ENCODE results near the gene ZDHHC22. TPM values are rescaled to one million over a fixed set of nuclear protein-coding genes. Genes with fewer than 3 reads are reported as not detected.

Gene ZDHHC22
- total RNA-seq, 1 experiment from 2014 or later = not detected

DNA sequence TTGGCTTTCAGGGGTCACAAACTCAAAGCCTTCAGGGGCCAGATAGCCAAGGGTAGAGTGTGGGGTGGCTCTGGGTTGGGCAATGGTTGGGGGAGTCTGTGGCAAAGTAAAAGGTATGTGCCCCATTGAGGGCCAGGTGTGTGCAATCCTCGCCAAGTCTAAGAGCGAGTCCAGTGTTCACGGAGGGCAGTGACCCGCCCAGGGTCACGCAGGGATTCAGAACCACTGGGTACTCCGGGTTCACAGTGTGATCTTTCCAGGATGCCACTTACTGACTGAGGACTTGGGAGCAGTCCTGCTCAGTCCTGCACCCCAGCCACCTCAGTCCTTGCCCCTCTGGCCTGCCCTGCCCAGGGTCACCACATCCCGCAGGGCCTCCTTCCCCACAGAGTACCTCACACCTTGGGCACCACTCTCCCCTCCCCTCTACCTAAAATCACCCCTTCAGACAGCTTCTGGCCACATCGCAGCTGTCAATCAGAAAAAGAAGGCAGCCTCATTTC, 15.7 kb downstream of the ZDHHC22 start:
- POLR2A ChIA-PET (ENCODE audit: unreplicated experiment) = no interaction called here

DNA sequence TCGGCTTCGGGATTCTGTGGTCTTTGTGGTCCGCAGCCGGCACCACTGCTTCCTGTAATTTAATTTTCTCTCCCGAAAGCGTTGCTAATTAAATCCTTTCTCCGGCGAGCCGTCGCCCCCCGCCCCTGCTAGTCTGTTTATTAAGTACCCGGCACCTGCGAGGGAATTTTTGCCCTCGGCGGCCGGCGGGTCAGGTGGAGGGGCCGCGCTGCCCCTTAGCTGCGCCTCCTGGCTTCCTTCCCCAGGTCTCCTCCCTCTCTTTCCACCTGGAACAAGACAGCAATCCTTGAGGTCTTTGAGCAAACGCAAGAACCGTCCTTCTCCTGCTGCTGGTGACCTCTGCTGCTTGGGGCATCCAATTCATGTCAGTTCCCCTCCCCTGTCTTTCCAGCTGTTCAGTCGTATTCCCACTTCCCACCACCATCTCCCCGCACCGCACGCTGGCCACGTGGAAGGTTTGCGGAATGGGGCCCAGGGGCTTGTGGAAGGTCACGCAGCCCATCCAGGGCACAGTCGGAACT, 16.2 kb downstream of the ZDHHC22 start:
- no peaks in the 10 kb centered on the region for H3K79me2 ChIP-seq (ENCODE audit: low read depth)
- peak overlapping the region; percentile 63 for H3K4me2 ChIP-seq
- H4K20me1 ChIP-seq (ENCODE audit: insufficient read depth) = no peaks in the 10 kb centered on the region
- no peak overlapping the region; the same call in 1 of the 2 replicates for H3K4me3 ChIP-seq
- CTCF ChIA-PET = interaction anchor here (0.7 to 2.2 kb wide), 3 partner anchors 9 to 191 kb away, joined by 3 to 6 read pairs (median 3); no protein-coding TSS in a partner anchor
- no peaks in the 10 kb centered on the region for H3K36me3 ChIP-seq (ENCODE audit: low read depth)
- H2AFZ ChIP-seq = no peak overlapping the region
- BruUV-seq (replicated peaks) = no TSS peak
- intact Hi-C loops (cut with micrococcal nuclease; ENCODE audit: unreplicated experiment) = no loop called here
- TF ChIP-seq EZH2 (IDR thresholded peaks at IDR 0.05; ENCODE audit: low read depth) = no peak; the same call in 1 of the 2 replicates
- TF ChIP-seq, protein P1, sequence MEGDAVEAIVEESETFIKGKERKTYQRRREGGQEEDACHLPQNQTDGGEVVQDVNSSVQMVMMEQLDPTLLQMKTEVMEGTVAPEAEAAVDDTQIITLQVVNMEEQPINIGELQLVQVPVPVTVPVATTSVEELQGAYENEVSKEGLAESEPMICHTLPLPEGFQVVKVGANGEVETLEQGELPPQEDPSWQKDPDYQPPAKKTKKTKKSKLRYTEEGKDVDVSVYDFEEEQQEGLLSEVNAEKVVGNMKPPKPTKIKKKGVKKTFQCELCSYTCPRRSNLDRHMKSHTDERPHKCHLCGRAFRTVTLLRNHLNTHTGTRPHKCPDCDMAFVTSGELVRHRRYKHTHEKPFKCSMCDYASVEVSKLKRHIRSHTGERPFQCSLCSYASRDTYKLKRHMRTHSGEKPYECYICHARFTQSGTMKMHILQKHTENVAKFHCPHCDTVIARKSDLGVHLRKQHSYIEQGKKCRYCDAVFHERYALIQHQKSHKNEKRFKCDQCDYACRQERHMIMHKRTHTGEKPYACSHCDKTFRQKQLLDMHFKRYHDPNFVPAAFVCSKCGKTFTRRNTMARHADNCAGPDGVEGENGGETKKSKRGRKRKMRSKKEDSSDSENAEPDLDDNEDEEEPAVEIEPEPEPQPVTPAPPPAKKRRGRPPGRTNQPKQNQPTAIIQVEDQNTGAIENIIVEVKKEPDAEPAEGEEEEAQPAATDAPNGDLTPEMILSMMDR (conservative IDR thresholded peaks at IDR 0.05) = peak; percentile 38; the same call in 1 of the 2 replicates
- no peak overlapping the region for H3K27ac ChIP-seq
- POLR2A ChIA-PET (ENCODE audit: unreplicated experiment) = no interaction called here
- H3K27me3 ChIP-seq (ENCODE audit: insufficient read depth, low read depth) = peaks cover 58% of the 10 kb centered on the region
- DNase-seq = no peak
- peaks cover 26% of the 10 kb centered on the region for H3K4me1 ChIP-seq (replicated peaks; ENCODE audit: insufficient read depth)
- H3K9me2 ChIP-seq (ENCODE audit: insufficient read depth) = no peaks in the 10 kb centered on the region
- peaks cover 24% of the 10 kb centered on the region for H3F3A ChIP-seq (ENCODE audit: insufficient read depth, low read depth)
- no peaks in the 10 kb centered on the region for H3K9me3 ChIP-seq (ENCODE audit: insufficient read depth, low read depth)

More for the DNA sequence above, 15.7 kb downstream of the ZDHHC22 start:
- no TSS peak for BruUV-seq (replicated peaks)
- H3K27ac ChIP-seq = no peak overlapping the region
- CTCF ChIA-PET = interaction anchor here (0.7 to 2.2 kb wide), 4 partner anchors 8 to 190 kb away, joined by 3 to 6 read pairs (median 3); no protein-coding TSS in a partner anchor
- no peak overlapping the region for H3K4me2 ChIP-seq
- no peaks in the 10 kb centered on the region for H3K9me2 ChIP-seq (ENCODE audit: insufficient read depth)
- H3K27me3 ChIP-seq (ENCODE audit: insufficient read depth, low read depth) = peaks cover 64% of the 10 kb centered on the region
- H3K79me2 ChIP-seq (ENCODE audit: low read depth) = no peaks in the 10 kb centered on the region
- peaks cover 24% of the 10 kb centered on the region for H3F3A ChIP-seq (ENCODE audit: insufficient read depth, low read depth)
- no peaks in the 10 kb centered on the region for H4K20me1 ChIP-seq (ENCODE audit: insufficient read depth)
- H3K9me3 ChIP-seq (ENCODE audit: insufficient read depth, low read depth) = no peaks in the 10 kb centered on the region
- H3K4me3 ChIP-seq = no peak overlapping the region
- TF ChIP-seq EZH2 (IDR thresholded peaks at IDR 0.05; ENCODE audit: low read depth) = no peak
- TF ChIP-seq, protein P1 (conservative IDR thresholded peaks at IDR 0.05) = no peak
- H3K36me3 ChIP-seq (ENCODE audit: low read depth) = no peaks in the 10 kb centered on the region
- DNase-seq = no peak
- intact Hi-C loops (cut with micrococcal nuclease; ENCODE audit: unreplicated experiment) = no loop called here
- peaks cover 26% of the 10 kb centered on the region for H3K4me1 ChIP-seq (replicated peaks; ENCODE audit: insufficient read depth)
- H2AFZ ChIP-seq = no peak overlapping the region

DNA sequence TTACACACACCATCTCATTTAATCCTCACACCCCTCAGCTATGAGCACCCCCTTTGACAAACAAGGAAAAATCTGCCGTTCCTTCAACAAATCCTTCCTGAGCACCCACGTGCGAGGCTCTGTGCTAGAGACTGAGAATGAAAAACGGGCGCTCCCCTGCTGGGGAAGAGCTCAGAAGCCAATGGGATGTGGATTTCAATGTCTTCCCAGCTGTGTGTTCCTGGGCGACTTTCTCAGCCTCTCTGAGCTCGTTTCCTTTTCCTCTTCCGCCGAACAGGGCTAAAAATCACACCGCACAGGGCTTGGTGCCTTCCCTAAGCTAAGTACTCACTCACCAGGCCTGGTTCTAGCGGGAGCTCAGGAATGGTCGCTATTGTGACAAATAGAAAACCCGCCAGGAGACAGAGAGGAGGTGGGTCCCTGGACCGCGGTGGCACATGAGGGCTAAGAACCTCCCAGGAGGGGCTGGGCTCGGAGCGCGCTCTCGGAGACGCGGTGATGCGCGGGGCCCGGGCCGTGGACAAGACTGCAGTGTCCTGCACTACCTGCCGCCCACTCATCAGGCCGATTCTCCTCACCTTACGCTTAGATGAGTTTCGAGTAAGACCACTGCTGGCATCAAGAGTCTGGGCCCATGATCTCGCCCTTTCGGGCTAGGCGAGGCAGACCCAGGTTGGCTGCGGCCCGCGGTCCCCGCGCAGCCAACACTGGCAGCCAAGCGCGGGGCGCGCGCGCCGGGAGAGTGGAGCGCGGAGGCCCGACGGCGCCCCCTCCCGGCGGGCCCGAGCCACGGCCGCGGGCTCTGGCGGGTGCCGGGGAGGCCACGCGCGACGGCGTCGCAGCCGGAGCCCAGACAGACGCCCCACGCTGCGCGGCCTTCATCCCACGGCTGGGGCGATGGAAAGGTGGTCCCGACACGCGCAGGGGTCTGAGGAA, 17.0 kb downstream of the ZDHHC22 start:
- POLR2A ChIA-PET (ENCODE audit: unreplicated experiment) = interaction anchor here (0.6 to 2.1 kb wide), 6 partner anchors 11 to 196 kb away, joined by 4 to 24 read pairs (median 10); partner anchors contain the start of genes CIPC, GSTZ1 and POMT2
- TSS peak; percentile 70 for BruUV-seq (replicated peaks)

More for the DNA sequence above, 17.0 kb downstream of the ZDHHC22 start:
- Histone ChIP-seq H3K4me3 (peak overlapping the region; percentile 31; the same call in 1 of the 2 replicates), H3K4me1 (replicated peaks; ENCODE audit: insufficient read depth) (peaks cover 26% of the 10 kb centered on the region), H4K20me1 (ENCODE audit: insufficient read depth) (no peaks in the 10 kb centered on the region), H3K4me2 (peak overlapping the region; percentile 63), H3K9me2 (ENCODE audit: insufficient read depth) (no peaks in the 10 kb centered on the region), H3K36me3 (ENCODE audit: low read depth) (no peaks in the 10 kb centered on the region), H3K27ac (no peak overlapping the region), H3K9me3 (ENCODE audit: insufficient read depth, low read depth) (no peaks in the 10 kb centered on the region), H3K27me3 (ENCODE audit: insufficient read depth, low read depth) (peaks cover 51% of the 10 kb centered on the region), H3F3A (ENCODE audit: insufficient read depth, low read depth) (peaks cover 24% of the 10 kb centered on the region), H2AFZ (no peak overlapping the region), H3K79me2 (ENCODE audit: low read depth) (no peaks in the 10 kb centered on the region)
- CTCF ChIA-PET = interaction anchor here (0.6 to 2.9 kb wide), 24 partner anchors 8 to 415 kb away, joined by 3 to 38 read pairs (median 6); partner anchors contain the start of genes CIPC and ZDHHC22
- intact Hi-C loops (cut with micrococcal nuclease; ENCODE audit: unreplicated experiment) = no loop called here
- TF ChIP-seq EZH2 (IDR thresholded peaks at IDR 0.05; ENCODE audit: low read depth) = no peak
- TF ChIP-seq, protein P1 (conservative IDR thresholded peaks at IDR 0.05) = peak; percentile 28; the same call in 1 of the 2 replicates
- peak in 1 of 2 experiments; percentile 81 for DNase-seq

Data from PC-9 (cell line).